NOMO-1 treated with DMSO at 0.1 percent for 48 hours (cell line): ENCODE measurements around the gene SLC25A45.
"Not testable (repeated sequence)": the region's sequence is repeated elsewhere in the genome, so short reads cannot be mapped to it uniquely, and the experiment has no call there.

Experiments
- DNase-seq: peaks from one replicate; lab custom pipeline; 2025; ENCODE audit not compliant: unreplicated experiment; lab: John Stamatoyannopoulos, UW

The SLC25A45 gene

DNA sequence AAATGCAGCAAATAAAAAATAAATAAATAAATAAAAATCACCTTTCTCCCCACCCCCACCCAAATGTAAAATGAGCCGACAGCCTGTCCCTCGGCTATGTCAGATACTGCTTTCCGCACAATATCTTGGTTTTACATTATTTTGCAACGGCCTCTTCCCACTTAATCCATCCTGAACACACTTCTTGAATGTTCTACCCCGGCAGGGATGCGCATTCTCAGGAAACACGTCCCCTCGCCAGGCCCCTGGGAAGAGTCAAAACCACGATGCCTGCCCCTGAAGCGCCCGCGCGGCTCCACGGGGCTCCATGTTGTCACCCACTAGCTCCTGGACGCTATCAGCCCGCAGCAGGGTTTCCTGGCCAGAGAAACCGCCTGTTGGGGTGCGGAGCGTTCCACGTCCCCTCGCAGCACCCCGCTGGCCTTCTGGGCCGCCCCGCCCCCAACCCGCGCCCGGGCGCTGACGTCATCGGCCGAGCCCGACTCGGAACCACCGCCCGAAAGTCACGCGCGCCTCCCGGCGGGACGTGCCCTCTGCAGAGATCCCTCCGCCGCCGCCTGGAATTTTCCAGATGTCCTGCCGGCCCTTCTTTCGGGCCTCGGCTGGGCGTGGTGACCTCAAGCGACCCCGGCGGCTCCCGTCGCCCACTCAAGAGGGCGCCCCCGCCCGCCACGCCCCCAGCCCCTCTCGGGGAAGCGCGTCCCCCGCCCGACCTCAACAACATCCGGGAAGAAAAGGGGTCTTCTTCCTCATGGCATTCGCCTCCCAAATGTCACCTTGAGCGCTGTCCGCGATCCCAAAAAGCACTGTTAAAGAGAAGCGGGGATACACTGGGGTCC lies 39.6 kb upstream of the SLC25A45 start:
- peak; percentile 90 for DNase-seq

GRCh38 chr11:65420979-65421793 lies 38.7 kb upstream of the SLC25A45 start:
- DNase-seq = peak; percentile 92

DNA sequence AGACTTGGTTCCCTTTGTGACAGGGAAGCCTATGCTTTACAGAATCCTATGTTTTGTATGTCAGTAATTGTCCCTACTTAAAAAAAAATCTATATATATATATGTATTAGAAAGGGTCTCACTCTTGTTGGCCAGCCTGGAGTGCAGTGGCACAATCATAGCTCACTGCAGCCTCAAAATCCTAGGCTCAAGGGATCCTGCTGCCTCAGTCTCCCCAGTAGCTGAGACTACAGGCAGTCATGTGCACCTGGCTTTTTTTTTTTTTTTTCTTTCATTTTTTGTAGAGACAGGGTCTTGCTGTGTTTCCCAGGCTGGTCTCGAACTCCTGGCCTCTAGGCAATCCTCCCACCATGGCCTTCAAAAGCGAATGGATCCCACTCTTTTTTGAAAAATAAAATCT lies 38.1 kb upstream of the SLC25A45 start:
- DNase-seq = no peak

DNA sequence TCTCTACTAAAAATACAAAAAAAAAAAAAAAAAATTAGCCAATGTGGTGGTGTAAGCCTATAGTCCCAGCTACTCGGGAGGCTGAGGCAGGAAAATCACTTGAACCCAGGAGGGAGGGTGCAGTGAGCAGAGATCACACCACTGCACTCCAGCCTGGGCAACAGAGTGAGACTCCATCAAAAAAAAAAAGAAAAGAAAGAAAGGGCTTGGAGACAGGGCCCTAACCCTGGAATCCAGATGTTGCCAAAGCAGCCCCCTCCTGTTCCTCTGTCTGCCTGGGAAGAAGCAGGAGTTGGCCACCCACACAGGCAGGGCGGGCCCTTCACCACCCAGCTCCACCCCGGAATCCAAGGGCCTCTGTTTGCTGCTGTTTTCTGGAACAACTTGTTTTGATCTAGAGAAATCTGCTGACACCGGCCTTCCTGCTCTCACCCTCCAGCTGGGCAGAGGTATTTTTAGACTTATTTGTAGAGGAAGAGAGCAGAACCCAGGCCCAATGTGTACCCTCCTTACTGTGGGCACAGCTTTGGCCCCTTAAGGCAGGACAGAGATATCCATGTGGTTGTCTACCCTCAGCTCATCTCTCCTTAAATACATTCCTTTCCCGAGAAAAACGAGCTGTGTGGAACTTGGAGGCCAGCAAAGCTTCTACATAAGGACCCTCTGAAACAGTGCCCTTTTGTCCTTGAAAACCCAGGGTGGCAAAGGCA lies 37.5 kb upstream of the SLC25A45 start:
- peak; percentile 47 for DNase-seq

GRCh38 chr11:65419460-65419771 lies 37.0 kb upstream of the SLC25A45 start:
- DNase-seq = no peak

DNA sequence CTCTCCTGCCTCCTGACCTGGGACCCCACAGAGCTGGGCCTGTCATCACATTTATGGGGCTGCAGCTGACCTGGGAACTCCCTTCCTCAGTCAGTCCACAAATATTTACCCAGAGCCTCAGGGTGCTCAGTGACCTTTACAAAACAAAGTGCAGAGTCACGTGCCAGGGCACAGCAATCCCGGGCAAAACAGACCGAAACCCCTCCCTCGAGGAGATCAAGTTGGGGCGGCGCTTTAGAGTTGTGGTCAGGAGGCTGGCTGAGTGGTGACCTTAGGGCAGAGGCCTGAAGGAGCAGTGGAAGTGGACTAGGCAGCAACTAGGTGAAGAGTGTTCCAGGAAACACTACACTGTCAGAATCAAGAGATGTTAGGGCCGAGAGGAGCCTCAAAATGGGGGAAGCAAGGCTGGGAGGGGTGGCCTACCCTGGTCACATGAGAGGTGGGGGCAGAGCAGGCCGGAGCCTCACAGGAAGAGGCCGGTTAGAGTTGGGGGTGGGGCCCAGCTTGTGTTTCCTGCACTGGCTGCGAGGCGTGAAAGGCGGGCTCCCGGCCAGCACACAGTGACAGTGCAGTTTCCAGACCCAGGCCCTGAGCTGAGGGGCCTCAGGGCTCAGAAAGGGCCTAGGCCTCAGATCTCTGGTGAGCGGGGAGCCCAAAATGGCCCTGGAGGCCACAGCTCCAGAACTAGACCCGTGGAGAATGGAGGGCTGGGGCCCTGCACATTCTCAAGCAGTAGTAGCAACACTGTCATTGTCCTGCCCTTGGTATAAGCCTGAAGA lies 36.4 kb upstream of the SLC25A45 start:
- DNase-seq = peak; percentile 97

DNA sequence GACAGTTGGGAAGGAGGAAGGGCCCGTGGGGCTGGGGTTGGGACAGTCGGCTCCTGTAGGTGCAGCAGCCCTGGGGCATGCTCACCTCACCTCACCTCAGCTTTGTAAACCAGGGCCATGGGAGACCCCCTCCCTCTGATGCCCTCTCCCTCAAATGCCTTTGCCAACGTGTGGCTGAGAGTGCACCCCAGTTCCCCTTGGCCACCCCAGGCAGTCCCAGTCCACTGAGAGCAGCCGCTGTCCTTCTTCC lies 35.9 kb upstream of the SLC25A45 start:
- DNase-seq = no peak

- DNase-seq = peak; percentile 38
Measured at GRCh38 chr11:65417702-65418430, 35.4 kb upstream of the SLC25A45 start.

- DNase-seq = peak; percentile 17
Measured at GRCh38 chr11:65416841-65417701, 34.6 kb upstream of the SLC25A45 start.

GRCh38 chr11:65416341-65416824 lies 33.9 kb upstream of the SLC25A45 start:
- DNase-seq = peak; percentile 78

- DNase-seq = no peak
Measured at GRCh38 chr11:65415499-65416340, 33.3 kb upstream of the SLC25A45 start.

DNA sequence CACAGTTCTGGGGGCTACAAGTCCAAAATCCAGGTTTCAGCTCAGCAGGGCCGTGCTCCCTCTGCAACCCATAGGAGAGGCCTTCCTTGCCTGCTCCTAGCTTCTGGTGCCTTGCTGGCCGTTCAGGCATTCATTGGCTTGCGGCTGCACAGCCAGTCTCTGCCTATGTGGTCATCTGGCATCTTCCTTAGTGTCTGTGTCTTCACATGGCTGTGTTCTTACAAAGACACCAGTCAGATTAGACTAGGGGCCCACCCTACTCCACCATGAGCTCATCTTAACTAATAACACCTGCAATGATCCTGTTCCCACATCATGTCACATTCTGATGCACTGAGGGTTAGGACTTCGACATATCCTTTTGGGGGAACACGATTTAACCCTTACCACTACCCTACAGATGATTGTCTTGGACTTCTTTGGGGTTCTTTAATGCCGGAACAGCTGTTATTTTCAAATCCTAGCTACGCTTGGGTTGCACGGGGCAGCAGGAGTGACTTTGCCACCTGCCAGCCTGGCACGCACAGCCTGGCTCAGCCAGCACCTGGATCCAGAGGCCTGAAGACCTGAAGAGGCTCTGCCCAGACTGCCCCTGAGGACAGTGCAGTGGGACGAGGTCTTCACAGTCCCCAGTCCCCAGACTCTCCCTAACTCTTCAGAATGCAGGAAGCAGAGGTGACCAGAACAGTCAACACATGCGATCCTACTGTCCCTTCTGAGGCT lies 32.5 kb upstream of the SLC25A45 start:
- no peak for DNase-seq

DNA sequence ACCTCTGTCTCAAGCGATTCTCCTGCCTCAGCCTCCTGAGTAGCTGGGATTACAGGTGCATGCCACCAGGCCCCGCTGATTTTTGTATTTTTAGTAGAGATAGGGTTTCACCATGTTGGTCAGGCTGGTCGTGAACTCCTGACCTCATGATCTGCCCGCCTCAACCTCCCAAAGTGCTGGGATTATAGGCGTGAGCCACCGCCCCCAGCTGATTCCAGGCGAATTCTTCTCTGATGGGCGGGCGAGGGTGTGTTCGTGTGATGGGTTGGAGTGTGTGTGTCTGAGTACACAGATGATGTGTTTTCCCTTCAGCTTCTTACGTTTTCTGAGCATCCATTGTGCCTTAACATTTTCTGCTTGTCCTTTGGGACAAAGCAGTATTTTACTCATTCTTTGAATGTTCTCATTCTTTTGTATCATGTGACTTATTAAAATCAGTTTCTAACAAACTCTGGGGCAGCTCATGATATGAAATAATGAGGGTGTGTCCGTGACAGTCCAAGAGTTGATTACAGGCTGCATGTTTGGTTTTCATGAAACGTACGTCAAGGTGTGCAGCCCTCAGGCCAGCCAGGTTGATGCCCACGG lies 30.7 kb upstream of the SLC25A45 start:
- DNase-seq = not testable (repeated sequence)

GRCh38 chr11:65412271-65413076 lies 30.0 kb upstream of the SLC25A45 start:
- DNase-seq = no peak

- DNase-seq = no peak
Measured at GRCh38 chr11:65411681-65412070, 29.2 kb upstream of the SLC25A45 start.

- no peak for DNase-seq
Measured at GRCh38 chr11:65410936-65411680, 28.7 kb upstream of the SLC25A45 start.
